Measurements from ENCODE around the gene BMF. TPM values are rescaled to one million over a fixed set of nuclear protein-coding genes. Genes with fewer than 3 reads are reported as not detected.
A peak's percentile ranks its signal among the peaks of the same experiment; 100 is the strongest.
"Not testable (repeated sequence)": the region's sequence is repeated elsewhere in the genome, so short reads cannot be mapped to it uniquely, and the experiment has no call there.

BMF gene
- total RNA-seq, 4 donors from 2014 or later: 3.7 to 7.7 (median 5.3) TPM

DNA sequence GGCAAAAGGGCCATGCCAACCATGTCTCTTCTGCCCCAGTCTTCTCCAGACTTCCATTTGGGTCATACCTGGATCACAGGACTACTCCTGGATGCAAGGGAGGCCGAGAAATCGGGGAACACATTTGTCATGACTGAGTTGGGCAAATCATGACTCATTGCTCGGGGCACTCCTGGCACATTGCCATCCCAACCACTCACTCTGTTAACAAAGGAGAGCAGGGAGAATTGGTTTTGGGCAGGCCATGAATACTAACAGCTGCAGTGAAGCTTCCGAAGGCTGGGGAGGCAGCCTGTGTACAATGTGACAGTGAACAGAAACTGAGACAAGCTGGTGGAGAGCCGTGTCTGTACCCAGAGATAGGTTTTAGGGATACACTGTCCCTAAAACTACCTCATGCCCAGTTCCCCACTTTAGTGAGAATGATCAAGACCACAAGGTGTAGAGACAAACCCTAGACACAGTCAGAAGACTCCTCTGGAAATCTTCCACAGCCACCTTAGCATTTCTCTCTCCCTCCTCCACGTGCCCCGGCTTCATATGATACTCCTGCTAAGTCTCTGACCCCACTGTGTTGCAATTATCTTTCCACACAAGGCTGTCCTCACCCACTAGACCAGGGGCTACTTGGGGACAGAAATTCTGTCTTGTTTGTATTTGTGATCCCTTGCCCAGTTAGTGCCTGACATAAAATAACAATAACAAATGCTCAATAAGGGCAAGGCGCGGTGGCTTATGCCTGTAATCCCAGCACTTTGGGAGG, 41.7 kb upstream of the BMF start:
- peak; percentile 44 for DNase-seq (ENCODE audit: low spot score)
- TF ChIP-seq, protein P1, sequence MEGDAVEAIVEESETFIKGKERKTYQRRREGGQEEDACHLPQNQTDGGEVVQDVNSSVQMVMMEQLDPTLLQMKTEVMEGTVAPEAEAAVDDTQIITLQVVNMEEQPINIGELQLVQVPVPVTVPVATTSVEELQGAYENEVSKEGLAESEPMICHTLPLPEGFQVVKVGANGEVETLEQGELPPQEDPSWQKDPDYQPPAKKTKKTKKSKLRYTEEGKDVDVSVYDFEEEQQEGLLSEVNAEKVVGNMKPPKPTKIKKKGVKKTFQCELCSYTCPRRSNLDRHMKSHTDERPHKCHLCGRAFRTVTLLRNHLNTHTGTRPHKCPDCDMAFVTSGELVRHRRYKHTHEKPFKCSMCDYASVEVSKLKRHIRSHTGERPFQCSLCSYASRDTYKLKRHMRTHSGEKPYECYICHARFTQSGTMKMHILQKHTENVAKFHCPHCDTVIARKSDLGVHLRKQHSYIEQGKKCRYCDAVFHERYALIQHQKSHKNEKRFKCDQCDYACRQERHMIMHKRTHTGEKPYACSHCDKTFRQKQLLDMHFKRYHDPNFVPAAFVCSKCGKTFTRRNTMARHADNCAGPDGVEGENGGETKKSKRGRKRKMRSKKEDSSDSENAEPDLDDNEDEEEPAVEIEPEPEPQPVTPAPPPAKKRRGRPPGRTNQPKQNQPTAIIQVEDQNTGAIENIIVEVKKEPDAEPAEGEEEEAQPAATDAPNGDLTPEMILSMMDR (IDR thresholded peaks at IDR 0.05): no peak
- ATAC-seq (ENCODE audit: low FRiP score): no peak

DNA sequence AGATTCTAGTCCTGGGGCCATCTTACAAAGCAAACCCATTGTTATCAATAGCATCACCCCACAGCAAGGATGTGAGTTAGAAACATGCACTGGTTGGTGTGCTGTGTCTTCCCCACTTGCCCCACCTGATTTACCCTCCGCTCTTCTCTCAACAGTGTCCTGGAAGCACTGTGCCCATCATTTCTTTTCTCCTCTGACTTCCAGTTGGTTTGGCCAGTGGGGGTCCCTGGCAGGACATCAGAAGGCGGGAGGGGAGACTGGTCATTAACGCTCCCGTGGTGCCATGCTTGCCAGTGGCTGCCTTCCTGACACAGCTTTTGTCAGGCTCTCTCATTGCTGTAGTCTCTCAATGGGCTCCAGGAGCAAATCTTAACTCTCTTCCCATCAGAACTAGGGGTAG, 40.7 kb upstream of the BMF start:
- DNase-seq (ENCODE audit: low spot score): no peak
- ATAC-seq (ENCODE audit: low FRiP score): no peak
- TF ChIP-seq, protein P1 (IDR thresholded peaks at IDR 0.05): no peak

DNA sequence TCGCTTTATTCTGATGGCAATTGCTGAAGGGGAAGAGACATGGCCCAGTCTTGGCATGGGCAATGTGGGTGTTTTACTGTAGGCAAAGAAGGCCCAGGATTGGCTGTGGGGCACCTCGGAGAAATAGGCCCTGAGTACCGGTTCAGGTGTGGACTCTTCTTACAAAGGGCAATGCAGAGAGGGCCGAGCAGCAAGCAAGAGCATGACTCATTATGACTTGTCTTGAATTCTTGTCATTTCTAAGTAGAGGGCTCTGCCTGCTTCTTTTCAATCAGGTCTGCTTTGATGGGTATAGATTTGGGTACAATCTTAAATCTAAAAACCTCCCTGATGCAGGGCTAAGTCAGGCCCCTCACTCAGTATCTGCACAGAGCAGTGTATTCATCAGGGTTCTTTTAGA, 37.4 kb upstream of the BMF start:
- TF ChIP-seq, protein P1 (IDR thresholded peaks at IDR 0.05): no peak
- ATAC-seq (ENCODE audit: low FRiP score) (no peak), DNase-seq (ENCODE audit: low spot score) (no peak)

DNA sequence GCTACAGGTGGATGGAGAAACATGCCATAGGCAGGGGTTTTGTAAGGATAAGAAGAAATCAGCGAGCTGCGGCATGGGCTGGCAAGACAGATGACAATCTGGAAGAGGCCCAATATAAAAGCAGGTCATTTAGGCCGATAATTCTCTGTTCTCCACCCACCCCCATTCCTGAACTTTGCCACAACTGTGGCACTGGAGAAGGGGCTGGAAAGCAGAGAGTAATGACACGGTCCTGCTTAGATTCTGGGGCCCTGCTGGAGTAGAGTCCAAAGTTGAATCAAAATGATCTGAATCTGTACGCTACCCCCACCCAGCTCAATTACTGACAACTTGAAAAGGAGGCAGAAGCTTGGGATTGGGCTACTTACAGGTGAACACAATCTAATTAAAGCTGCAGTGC, 33.7 kb upstream of the BMF start:
- ATAC-seq (ENCODE audit: low FRiP score) (no peak), DNase-seq (ENCODE audit: low spot score) (no peak)
- TF ChIP-seq, protein P1 (IDR thresholded peaks at IDR 0.05): no peak

DNA sequence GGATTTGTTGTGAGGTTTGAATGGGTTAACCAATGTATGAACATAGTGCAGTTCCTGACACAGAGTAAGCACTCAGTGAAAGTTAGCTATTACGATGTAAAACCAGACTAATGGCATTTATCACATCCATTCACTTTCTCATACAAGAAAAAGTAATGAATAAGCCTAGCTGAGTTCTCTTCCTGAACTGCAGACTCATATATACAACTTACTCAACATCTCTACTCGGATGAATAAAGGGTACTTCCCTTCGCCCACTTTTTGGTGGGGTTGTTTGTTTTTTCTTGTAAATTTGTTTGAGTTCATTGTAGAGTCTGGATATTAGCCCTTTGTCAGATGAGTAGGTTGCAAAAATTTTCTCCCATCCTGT, 29.5 kb upstream of the BMF start:
- not testable (repeated sequence) for ATAC-seq (ENCODE audit: low FRiP score); DNase-seq (ENCODE audit: low spot score)

DNA sequence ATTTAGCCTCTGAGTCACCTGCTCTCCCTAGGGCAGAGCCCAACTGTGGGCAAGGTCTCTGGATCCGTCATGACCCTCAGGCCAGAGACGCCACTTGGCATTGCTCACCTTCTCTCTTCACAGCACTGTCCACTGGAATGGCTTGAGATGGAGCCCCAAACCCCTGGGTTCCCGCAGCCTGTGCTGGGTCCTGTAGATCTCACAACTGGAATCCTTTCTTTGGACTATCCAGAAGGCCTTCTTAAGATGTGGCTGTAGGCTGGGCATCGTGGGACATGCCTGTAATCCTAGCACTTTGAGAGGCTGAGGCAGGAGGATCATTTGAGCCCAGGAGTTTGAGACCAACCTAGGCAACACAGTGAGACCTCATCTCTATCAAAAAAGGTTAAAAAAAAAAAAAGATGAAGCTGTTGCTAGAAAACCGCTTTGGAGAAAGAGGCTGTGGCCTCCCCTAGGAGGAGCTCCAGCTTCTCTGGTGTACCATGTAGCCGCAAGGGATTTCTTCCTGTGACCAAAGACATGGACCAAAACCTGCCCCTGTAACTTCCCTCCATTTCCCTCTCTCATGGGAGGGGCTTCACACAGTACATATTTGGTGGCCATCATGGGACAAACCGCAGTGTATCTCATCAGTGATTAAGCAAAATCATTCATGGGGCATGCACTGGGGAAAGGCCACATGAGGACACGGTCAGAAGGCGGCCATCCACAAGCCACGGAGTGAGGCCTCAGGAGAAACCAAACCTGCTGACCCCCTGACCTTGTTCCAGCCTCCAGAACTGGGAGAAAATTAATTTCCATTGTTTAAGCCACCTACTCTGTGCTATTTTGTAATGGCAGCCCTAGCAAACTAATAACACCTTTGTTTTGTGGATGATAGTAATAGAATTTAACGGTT, 28.9 kb upstream of the BMF start:
- DNase-seq (ENCODE audit: low spot score) (no peak), ATAC-seq (ENCODE audit: low FRiP score) (no peak)
- TF ChIP-seq, protein P1 (IDR thresholded peaks at IDR 0.05): no peak

DNA sequence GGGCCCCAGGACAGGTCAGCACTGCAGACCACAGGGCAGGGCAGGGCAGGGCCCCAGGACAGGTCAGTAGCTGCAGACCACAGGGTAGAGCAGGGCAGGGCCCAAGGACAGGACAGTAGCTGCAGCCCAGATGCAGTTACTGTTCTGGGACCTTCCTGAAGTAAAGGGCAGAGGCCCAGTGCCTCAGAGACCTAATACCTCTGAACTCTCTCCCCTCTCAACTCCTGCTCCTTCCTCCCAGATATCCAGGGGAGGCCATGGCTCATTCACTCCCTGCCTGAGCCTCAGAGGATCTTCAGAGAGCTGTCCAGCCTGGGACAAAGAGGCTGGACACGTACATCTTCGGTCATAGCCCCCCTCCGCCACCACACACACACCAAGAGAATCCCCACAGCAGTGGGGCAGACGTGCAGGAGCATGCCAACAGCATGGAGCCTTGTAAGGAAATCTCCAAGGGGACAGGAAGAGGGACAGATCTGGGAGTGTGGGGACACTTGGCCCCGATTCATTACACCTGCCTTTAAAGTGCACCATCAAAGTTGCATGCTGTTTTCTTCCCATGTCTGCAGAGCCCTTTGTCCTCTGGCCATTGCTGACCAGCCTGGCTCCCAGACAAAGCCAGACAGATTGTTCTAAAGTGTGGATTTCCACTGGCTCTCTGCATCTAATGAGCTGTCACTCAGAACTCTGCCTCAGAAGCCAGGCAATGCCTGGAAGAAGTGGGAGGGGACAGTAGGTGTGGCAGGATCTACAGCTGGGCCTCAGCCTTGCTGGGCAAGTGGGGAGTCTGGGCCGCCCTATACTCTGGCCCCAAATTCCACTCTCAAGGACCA, 28.0 kb upstream of the BMF start:
- DNase-seq (ENCODE audit: low spot score) (peak; percentile 6), ATAC-seq (ENCODE audit: low FRiP score) (no peak)

DNA sequence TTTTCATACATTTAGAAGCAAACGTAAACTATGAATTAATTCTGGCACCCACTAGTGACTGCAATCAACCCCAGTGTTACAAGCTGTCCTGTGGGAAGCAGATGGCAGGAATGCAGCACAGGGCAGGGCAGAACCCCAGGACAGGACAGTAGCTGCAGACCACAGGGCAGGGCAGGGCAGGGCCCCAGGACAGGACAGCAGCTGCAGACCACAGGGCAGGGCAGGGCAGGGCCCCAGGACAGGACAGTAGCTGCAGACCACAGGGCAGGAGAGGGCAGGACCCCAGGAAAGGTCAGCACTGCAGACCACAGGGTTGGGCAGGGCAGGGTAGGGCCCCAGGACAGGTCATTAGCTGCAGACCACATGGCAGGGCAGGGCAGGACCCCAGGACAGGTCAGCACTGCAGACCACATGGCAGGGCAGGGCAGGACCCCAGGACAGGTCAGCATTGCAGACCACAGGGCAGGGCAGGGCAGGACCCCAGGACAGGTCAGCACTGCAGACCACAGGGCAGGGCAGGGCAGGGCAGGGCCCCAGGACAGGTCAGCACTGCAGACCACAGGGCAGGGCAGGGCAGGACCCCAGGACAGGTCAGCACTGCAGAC, 27.3 kb upstream of the BMF start:
- DNase-seq (ENCODE audit: low spot score); ATAC-seq (ENCODE audit: low FRiP score): not testable (repeated sequence)

More for the DNA sequence above, 28.0 kb upstream of the BMF start:
- TF ChIP-seq, protein P1 (IDR thresholded peaks at IDR 0.05): no peak

Measured in omental fat pad (tissue), 4 donors.